RWPE1 (cell line): ENCODE data around the gene OOSP4B.
"Not testable (repeated sequence)": the region's sequence is repeated elsewhere in the genome, so short reads cannot be mapped to it uniquely, and the experiment has no call there.

Source experiments
- CTCF ChIA-PET: fragments of 350-600 bp; sonication (Branson Sonifier 250); formaldehyde crosslinking; extraction: SDS; loops from one replicate; lab custom pipeline; 2021; lab: Yijun Ruan, JAX
- POLR2A ChIA-PET: fragments of 400-600 bp; formaldehyde crosslinking; extraction: SDS; loops from one replicate; lab custom pipeline; 2020; ENCODE audit warnings: antibody characterized with exemption; ENCODE audit not compliant: low non-redundant PET; lab: Yijun Ruan, JAX
- DNase-seq: peaks from one replicate; pipeline ENCODE4 v3.0.0; 2012; ENCODE audit warnings: low spot score
- H3K27ac ChIP-seq: fragments of 450-650 bp; 2 replicates; pipeline ENCODE4 v1.5.1; 2017
- CTCF ChIP-seq: fragments of 450-650 bp; conservative IDR thresholded peaks from 2 replicates; pipeline ENCODE4 v1.5.1; 2017; ENCODE audit warnings: low read depth, mild to moderate bottlenecking

The OOSP4B gene

GRCh38 chr11:60005360-60005759, 11.6 kb upstream of the OOSP4B start:
- DNase-seq = no peak
- no peak for TF ChIP-seq CTCF
- H3K27ac ChIP-seq = no peak overlapping the region
- ChIA-PET POLR2A (no interaction called here), CTCF (interaction anchor here (0.5 kb wide), 1 partner anchor 852 kb away, joined by 3 read pairs; no protein-coding TSS in a partner anchor)

GRCh38 chr11:60018058-60018457, 1.1 kb downstream of the OOSP4B start:
- ChIA-PET POLR2A (no interaction called here), CTCF (no interaction called here)
- no peak for DNase-seq

GRCh38 chr11:60020376-60020775, 3.4 kb downstream of the OOSP4B start:
- H3K27ac ChIP-seq, CTCF ChIA-PET, POLR2A ChIA-PET, DNase-seq: not testable (repeated sequence)

More at GRCh38 chr11:60018058-60018457, 1.1 kb downstream of the OOSP4B start:
- no peak overlapping the region for H3K27ac ChIP-seq
- TF ChIP-seq CTCF = no peak

GRCh38 chr11:60029015-60029632, 12.1 kb downstream of the OOSP4B start:
- H3K27ac ChIP-seq = no peak overlapping the region
- CTCF ChIA-PET = no interaction called here
- no peak for DNase-seq
- TF ChIP-seq CTCF = no peak
- POLR2A ChIA-PET = no interaction called here

- DNase-seq = no peak
- ChIA-PET CTCF (no interaction called here), POLR2A (no interaction called here)
- H3K27ac ChIP-seq = no peak within 1 kb of the TSS
- no peak for TF ChIP-seq CTCF
These were observed 23.1 kb downstream of the OOSP4B start, which contains the start of gene OOSP2 for GRCh38 chr11:60040109-60040508. TSS of gene OOSP2 (plus strand) at chr11:60040409. CDS start at chr11:60040460, 51 bp downstream.

GRCh38 chr11:60050422-60050821, 33.4 kb downstream of the OOSP4B start:
- DNase-seq, POLR2A ChIA-PET, CTCF ChIA-PET: not testable (repeated sequence)

GRCh38 chr11:60050839-60051238, 33.9 kb downstream of the OOSP4B start:
- POLR2A ChIA-PET, CTCF ChIA-PET, DNase-seq, H3K27ac ChIP-seq: not testable (repeated sequence)

More at GRCh38 chr11:60050422-60050821, 33.4 kb downstream of the OOSP4B start:
- not testable (repeated sequence) for H3K27ac ChIP-seq

- no peak within 1 kb of the TSS for H3K27ac ChIP-seq
- no peak for TF ChIP-seq CTCF
- CTCF ChIA-PET = interaction anchor here (0.6 kb wide), 1 partner anchor 156 kb away, joined by 3 read pairs; no protein-coding TSS in a partner anchor
- POLR2A ChIA-PET = no interaction called here
- no peak for DNase-seq
These were observed 39.5 kb downstream of the OOSP4B start, which contains the start of gene MS4A3 for GRCh38 chr11:60056349-60056969. TSS of gene MS4A3 (plus strand) at chr11:60056665. CDS start at chr11:60061161, 4,496 bp downstream.
